T47D (cell line): ENCODE results near the gene DHX16.

Experiments used
- DNase-seq, 2 experiments: peaks; one replicate each; pipeline versions ENCODE4 v3.0.0 to v3.0.0-alpha.2; 2011 to 2012; ENCODE audit warnings: low read depth in 1 of 2, low spot score in 1 of 2
- JUND ChIP-seq: IDR thresholded peaks from 2 replicates; pipeline ENCODE4 v1.6.1; 2012; ENCODE audit warnings: low read depth
- in situ Hi-C: cut with HindIII; loops from 2 replicates; pipeline ENCODE4 v1.10.0; 2016; ENCODE audit warnings: low sequenced_read_pairs, low pct_unique_long_range_greater_than_20kb

Gene DHX16

GRCh38 chr6:30711758-30712380, 39.1 kb upstream of the DHX16 start:
- in situ Hi-C loops, result no loop called here
- no peak for DNase-seq
- no peak for TF ChIP-seq JUND

GRCh38 chr6:30709101-30709868, 36.5 kb upstream of the DHX16 start:
- TF ChIP-seq JUND, result no peak
- in situ Hi-C loops, result no loop called here
- no peak for DNase-seq

GRCh38 chr6:30707281-30707850, 34.6 kb upstream of the DHX16 start:
- DNase-seq, result no peak

GRCh38 chr6:30705620-30706019, 32.8 kb upstream of the DHX16 start:
- no peak for TF ChIP-seq JUND
- in situ Hi-C loops, result no loop called here
- DNase-seq, result no peak

More at GRCh38 chr6:30707281-30707850, 34.6 kb upstream of the DHX16 start:
- in situ Hi-C loops, result no loop called here
- no peak for TF ChIP-seq JUND

GRCh38 chr6:30703821-30704220, 31.0 kb upstream of the DHX16 start:
- no peak for TF ChIP-seq JUND
- DNase-seq, result no peak
- in situ Hi-C loops, result no loop called here

- no peak for TF ChIP-seq JUND
- DNase-seq, result no peak
- in situ Hi-C loops, result no loop called here
Measured at GRCh38 chr6:30703011-30703410, 30.2 kb upstream of the DHX16 start.

GRCh38 chr6:30700340-30700739, 27.5 kb upstream of the DHX16 start:
- TF ChIP-seq JUND, result no peak
- peak in 1 of 2 experiments; percentile 33 for DNase-seq
- in situ Hi-C loops, result no loop called here

GRCh38 chr6:30696432-30696831, 23.6 kb upstream of the DHX16 start:
- no peak for DNase-seq
- in situ Hi-C loops, result no loop called here
- no peak for TF ChIP-seq JUND

GRCh38 chr6:30691208-30691847, 18.5 kb upstream of the DHX16 start:
- peak in 1 of 2 experiments; percentile 46 for DNase-seq
- TF ChIP-seq JUND, result no peak
- in situ Hi-C loops, result no loop called here

GRCh38 chr6:30690403-30691207, 17.8 kb upstream of the DHX16 start, which contains the start of gene NRM:
NRM (minus strand) TSS chr6:30690984; CDS start chr6:30690974, 10 bp downstream.
- peak; percentile 59 to 89 for DNase-seq

GRCh38 chr6:30689985-30690384, 17.2 kb upstream of the DHX16 start:
- no peak for DNase-seq
- in situ Hi-C loops, result no loop called here
- TF ChIP-seq JUND, result no peak

More at GRCh38 chr6:30690403-30691207, 17.8 kb upstream of the DHX16 start, which contains the start of gene NRM:
- TF ChIP-seq JUND, result no peak
- in situ Hi-C loops, result no loop called here
